Left renal pelvis (tissue), 4 donors: ENCODE measurements around the gene ALDH1L2. TPM values are rescaled to one million over a fixed set of nuclear protein-coding genes. Genes with fewer than 3 reads are reported as not detected.
"Not testable (repeated sequence)": the region's sequence is repeated elsewhere in the genome, so short reads cannot be mapped to it uniquely, and the experiment has no call there.

Experiments used
- DNase-seq, 4 donors: peaks; one replicate each; pipeline ENCODE4 v3.0.0-alpha.2; 2013; ENCODE audit warnings: low read depth in 4 of 4, low spot score in 3 of 4
- polyA plus RNA-seq, 4 donors: library from polyadenylated mRNA; unstranded; fragments of 120-200 nt; gene quantifications; one replicate each; pipeline ENCODE4 v1.2.1, GENCODE V29; 2013; ENCODE audit not compliant: insufficient read length in 4 of 4

The ALDH1L2 gene
- polyA plus RNA-seq = 1 to 10 TPM in 3 of 4 donors, under 1 TPM in 1; 0.75 to 4.1 (median 1.3) TPM

- no peak for DNase-seq
Observed at GRCh38 chr12:105084251-105085250, at the start of gene ALDH1L2. TSS of gene ALDH1L2 (minus strand) at chr12:105084458. CDS start at chr12:105084436, 22 bp downstream.

GRCh38 chr12:105120551-105120950 lies 36.3 kb upstream of the ALDH1L2 start:
- DNase-seq = no peak

- DNase-seq = no peak
Observed at GRCh38 chr12:105116969-105117368, 32.7 kb upstream of the ALDH1L2 start.

- DNase-seq = no peak
Observed at GRCh38 chr12:105113094-105113493, 28.8 kb upstream of the ALDH1L2 start.

GRCh38 chr12:105110851-105111250 lies 26.6 kb upstream of the ALDH1L2 start:
- no peak for DNase-seq

GRCh38 chr12:105109465-105110212 lies 25.4 kb upstream of the ALDH1L2 start:
- DNase-seq = no peak

- DNase-seq = peak; percentile 78 to 88 (median 86)
Observed at GRCh38 chr12:105107494-105108371, 23.5 kb upstream of the ALDH1L2 start, which contains the start of gene WASHC4. TSS of gene WASHC4 (plus strand) at chr12:105107731. CDS start at chr12:105107801, 70 bp downstream.

- DNase-seq = peak in 1 of 4 donors; percentile 70
Observed at GRCh38 chr12:105107171-105107493, 22.9 kb upstream of the ALDH1L2 start.

GRCh38 chr12:105106621-105107020 lies 22.4 kb upstream of the ALDH1L2 start:
- no peak for DNase-seq

GRCh38 chr12:105104762-105105161 lies 20.5 kb upstream of the ALDH1L2 start:
- no peak for DNase-seq

GRCh38 chr12:105102673-105103072 lies 18.4 kb upstream of the ALDH1L2 start:
- DNase-seq = no peak

- no peak for DNase-seq
Observed at GRCh38 chr12:105100998-105101397, 16.7 kb upstream of the ALDH1L2 start.

GRCh38 chr12:105100207-105100985 lies 16.1 kb upstream of the ALDH1L2 start:
- DNase-seq = no peak

GRCh38 chr12:105099356-105099755 lies 15.1 kb upstream of the ALDH1L2 start:
- no peak for DNase-seq

- DNase-seq = not testable (repeated sequence)
Observed at GRCh38 chr12:105095338-105095737, 11.1 kb upstream of the ALDH1L2 start.

GRCh38 chr12:105092336-105092735 lies 8.1 kb upstream of the ALDH1L2 start:
- no peak for DNase-seq

- no peak for DNase-seq
Observed at GRCh38 chr12:105091476-105092206, 7.4 kb upstream of the ALDH1L2 start.

GRCh38 chr12:105090361-105090760 lies 6.1 kb upstream of the ALDH1L2 start:
- no peak for DNase-seq

GRCh38 chr12:105089817-105090216 lies 5.6 kb upstream of the ALDH1L2 start:
- no peak for DNase-seq
